Measurements from ENCODE around the gene PPARD. TPM values are rescaled to one million over a fixed set of nuclear protein-coding genes. Genes with fewer than 3 reads are reported as not detected.

PPARD gene
- total RNA-seq, 1 experiment from 2014 or later = 38.4 TPM

- TF ChIP-seq CTCF (IDR thresholded peaks at IDR 0.05 in 2 of 3, conservative IDR thresholded peaks at IDR 0.05 in 1 of 3; ENCODE audit: borderline replicate concordance in 1 of 3, insufficient read depth in 1 of 3, low read depth in 2 of 3, low read length in 2 of 3) (peak in 2 of 3 experiments; percentile 96; a peak in 4 of 6 replicates), ZFX (IDR thresholded peaks at IDR 0.05) (peak; percentile 71), ELF1 (IDR thresholded peaks at IDR 0.05; ENCODE audit: borderline replicate concordance, low read depth) (no peak), RAD21 (IDR thresholded peaks at IDR 0.05; ENCODE audit: low read depth) (no peak), POLR2A (IDR thresholded peaks at IDR 0.05; ENCODE audit: borderline replicate concordance, extremely low read depth, insufficient read depth, insufficient read length) (peak; percentile 99), CEBPB (IDR thresholded peaks at IDR 0.05; ENCODE audit: low read depth) (no peak), POLR2AphosphoS5 (IDR thresholded peaks at IDR 0.05; ENCODE audit: low read depth, low read length) (peak; percentile 100), TCF7L2 (IDR thresholded peaks at IDR 0.05; ENCODE audit: borderline replicate concordance, extremely low read depth, insufficient read depth, insufficient read length) (no peak), CBX3 (IDR thresholded peaks at IDR 0.05; ENCODE audit: low read depth) (no peak), ATF3 (IDR thresholded peaks at IDR 0.05) (no peak), EZH2 (IDR thresholded peaks at IDR 0.05) (no peak), ZNF274 (IDR thresholded peaks at IDR 0.05; ENCODE audit: low read depth, low read length) (no peak), FOSL1 (IDR thresholded peaks at IDR 0.05; ENCODE audit: low read depth) (no peak), ZBTB33 (IDR thresholded peaks at IDR 0.05; ENCODE audit: extremely low read depth, insufficient replicate concordance, low read length) (peak; percentile 99)
Measured at GRCh38 chr6:35468181-35468979, 126.0 kb downstream of the PPARD start, which contains the start of gene RPL10A (continued).
